PC-3 (cell line): ENCODE measurements around the gene ETV3. TPM values are rescaled to one million over a fixed set of nuclear protein-coding genes. Genes with fewer than 3 reads are reported as not detected.
"Not testable (repeated sequence)": the region's sequence is repeated elsewhere in the genome, so short reads cannot be mapped to it uniquely, and the experiment has no call there.

ENCODE experiments used
- ATAC-seq: fragments of 200-7000 bp; cut with Tn5 transposase; 2 replicates; pipeline ENCODE4 v1.9.1; 2020; ENCODE audit warnings: mild to moderate bottlenecking, moderate library complexity
- BruUV-seq: library from RNA; stranded (reverse); fragments of 400-500 nt; replicated peaks from 2 replicates; lab custom pipeline; 2021; lab: Mats Ljungman, UMichigan
- CTCF ChIA-PET: fragments of 300-600 bp; sonication (Branson Sonifier 250); formaldehyde crosslinking; loops from one replicate; lab custom pipeline; 2022; ENCODE audit warnings: antibody characterized with exemption; lab: Charles Lee
- POLR2A ChIA-PET: fragments of 300-600 bp; sonication (Branson Sonifier 250); formaldehyde crosslinking; loops from one replicate; lab custom pipeline; 2022; ENCODE audit warnings: antibody characterized with exemption; ENCODE audit not compliant: unreplicated experiment; lab: Charles Lee
- DNase-seq: peaks from one replicate; pipeline ENCODE4 v3.0.0-alpha.2; 2015
- H2AFZ ChIP-seq: fragments of 300-600 bp; sonication (generic); 2 replicates; pipeline ENCODE4 v1.6.0; 2016; ENCODE audit warnings: antibody characterized with exemption, low read length
- H3F3A ChIP-seq: fragments of 300-600 bp; sonication (generic); one replicate; pipeline ENCODE4 v1.6.0; 2017; ENCODE audit warnings: antibody characterized with exemption, low read length, control low read depth, mild to moderate bottlenecking; ENCODE audit not compliant: unreplicated experiment
- H3K27ac ChIP-seq: fragments of 300-600 bp; sonication (generic); 2 replicates; pipeline ENCODE4 v1.5.1; 2016; ENCODE audit warnings: mild to moderate bottlenecking, low read length
- H3K27me3 ChIP-seq: fragments of 300-600 bp; sonication (generic); 2 replicates; pipeline ENCODE4 v1.6.1; 2016; ENCODE audit warnings: low read length, mixed read lengths
- H3K36me3 ChIP-seq: fragments of 300-600 bp; sonication (generic); 2 replicates; pipeline ENCODE4 v1.6.1; 2016; ENCODE audit warnings: low read depth, mixed run types, low read length, mixed read lengths
- H3K4me1 ChIP-seq: fragments of 300-600 bp; sonication (generic); 2 replicates; pipeline ENCODE4 v1.5.1; 2016; ENCODE audit warnings: low read length; ENCODE audit not compliant: insufficient read depth
- H3K4me2 ChIP-seq: fragments of 300-600 bp; sonication (generic); 2 replicates; pipeline ENCODE4 v1.6.0; 2016; ENCODE audit warnings: low read length
- H3K4me3 ChIP-seq: fragments of 300-600 bp; sonication (generic); 2 replicates; pipeline ENCODE4 v1.5.1; 2016; ENCODE audit warnings: mild to moderate bottlenecking, low read length, mixed read lengths
- H3K79me2 ChIP-seq: fragments of 300-600 bp; sonication (generic); 2 replicates; pipeline ENCODE4 v1.6.1; 2017; ENCODE audit warnings: low read length, mixed read lengths
- H3K9ac ChIP-seq: fragments of 300-600 bp; sonication (generic); 2 replicates; pipeline ENCODE4 v1.6.0; 2016; ENCODE audit warnings: mild to moderate bottlenecking, low read length
- H3K9me2 ChIP-seq: fragments of 300-600 bp; sonication (generic); replicated peaks from 2 replicates; pipeline ENCODE4 v1.6.1; 2016; ENCODE audit warnings: mixed run types, low read length, mixed read lengths
- H3K9me3 ChIP-seq: fragments of 300-600 bp; sonication (generic); 2 replicates; pipeline ENCODE4 v1.6.1; 2016; ENCODE audit warnings: low read length, mixed read lengths
- H4K20me1 ChIP-seq: fragments of 300-600 bp; sonication (generic); 2 replicates; pipeline ENCODE4 v1.6.1; 2016; ENCODE audit warnings: low read length, mixed read lengths
- CTCF ChIP-seq: fragments of 300-600 bp; sonication (generic); conservative IDR thresholded peaks from 2 replicates; pipeline ENCODE4 v1.5.1; 2017; ENCODE audit warnings: antibody characterized with exemption, low read depth, mild to moderate bottlenecking, low read length
- EZH2 ChIP-seq: fragments of 300-600 bp; sonication (generic); IDR thresholded peaks from one replicate; pipeline ENCODE4 v1.6.1; 2017; ENCODE audit warnings: antibody characterized with exemption, mild to moderate bottlenecking, low read length; ENCODE audit not compliant: unreplicated experiment
- EZH2phosphoT487 ChIP-seq: fragments of 300-600 bp; sonication (generic); IDR thresholded peaks from 2 replicates; pipeline ENCODE4 v1.6.1; 2018; ENCODE audit warnings: mild to moderate bottlenecking, antibody characterized with exemption, low read length, borderline replicate concordance
- intact Hi-C: fragments of 100-400 bp; cut with micrococcal nuclease; formaldehyde crosslinking; loops from 2 replicates; pipeline ENCODE4 v1.9.0; 2023
- total RNA-seq: library from RNA; depleted of rRNA; stranded (reverse); fragments of >200 nt; gene quantifications from 2 replicates; pipeline ENCODE4 v1.2.3, GENCODE V29; 2014

The ETV3 gene
- total RNA-seq, 1 experiment from 2014 or later, result 12.2 TPM

GRCh38 chr1:157101149-157101548, 37.0 kb downstream of the ETV3 start:
- no peak for ATAC-seq
- no peaks in the 10 kb centered on the region for H3K9me2 ChIP-seq
- no peaks in the 10 kb centered on the region for H3K79me2 ChIP-seq
- intact Hi-C loops, result no loop called here
- peaks cover 13% of the 10 kb centered on the region for H3K4me1 ChIP-seq
- H3K9me3 ChIP-seq, result no peaks in the 10 kb centered on the region
- no peaks in the 10 kb centered on the region for H3F3A ChIP-seq
- TF ChIP-seq EZH2phosphoT487 (no peak), EZH2 (no peak), CTCF (no peak)
- H3K27ac ChIP-seq, result no peak overlapping the region
- no peak overlapping the region for H3K9ac ChIP-seq
- no TSS peak for BruUV-seq
- H4K20me1 ChIP-seq, result no peaks in the 10 kb centered on the region
- no peaks in the 10 kb centered on the region for H3K36me3 ChIP-seq
- CTCF ChIA-PET, result no interaction called here
- POLR2A ChIA-PET, result no interaction called here
- no peak overlapping the region for H2AFZ ChIP-seq
- DNase-seq, result no peak
- no peaks in the 10 kb centered on the region for H3K27me3 ChIP-seq
- no peak overlapping the region for H3K4me3 ChIP-seq
- no peak overlapping the region for H3K4me2 ChIP-seq

DNA sequence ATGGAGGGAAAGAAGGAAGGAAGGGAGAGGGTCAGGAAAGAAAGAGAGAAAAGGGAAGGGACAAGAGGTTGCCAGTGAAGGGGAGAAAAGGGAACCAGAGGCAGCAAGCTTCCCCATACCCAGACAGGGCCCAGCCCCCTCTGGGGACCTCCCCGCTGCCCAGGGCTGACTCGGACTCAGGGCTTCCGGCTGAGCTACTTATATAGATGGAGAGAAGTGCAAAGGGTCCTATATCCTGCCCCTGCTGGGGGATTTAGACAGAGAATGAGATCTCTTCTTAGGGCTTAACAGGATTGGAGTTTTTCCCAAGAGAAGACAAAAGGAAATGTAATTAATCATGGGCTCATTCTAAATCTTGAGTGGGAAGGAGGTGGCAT, 38.6 kb downstream of the ETV3 start, which contains the start of gene ETV3L:
Gene ETV3L, minus strand, starts transcription at position 176 of the 377 bp plus-strand sequence. CDS start 285 bp downstream, outside the sequence.
- no peaks in the 10 kb centered on the region for H3K27me3 ChIP-seq
- intact Hi-C loops, result no loop called here
- no peaks in the 10 kb centered on the region for H3K9me2 ChIP-seq
- no peaks in the 10 kb centered on the region for H4K20me1 ChIP-seq
- ATAC-seq, result no peak
- H2AFZ ChIP-seq, result no peak within 1 kb of the TSS
- ChIA-PET CTCF (no interaction called here), POLR2A (no interaction called here)
- H3K9me3 ChIP-seq, result no peaks in the 10 kb centered on the region
- no peaks in the 10 kb centered on the region for H3K79me2 ChIP-seq
- H3K27ac ChIP-seq, result no peak within 1 kb of the TSS
- H3K4me2 ChIP-seq, result no peak within 1 kb of the TSS
- no peaks in the 10 kb centered on the region for H3K36me3 ChIP-seq
- no TSS peak for BruUV-seq
- TF ChIP-seq EZH2 (no peak), EZH2phosphoT487 (no peak), CTCF (no peak)
- H3K4me3 ChIP-seq, result no peak within 1 kb of the TSS
- no peaks in the 10 kb centered on the region for H3F3A ChIP-seq
- DNase-seq, result no peak
- H3K4me1 ChIP-seq, result peaks cover 6% of the 10 kb centered on the region
- no peak within 1 kb of the TSS for H3K9ac ChIP-seq

- H3K36me3 ChIP-seq, H3K9me3 ChIP-seq, H3K27me3 ChIP-seq, H3K4me1 ChIP-seq, H3K27ac ChIP-seq, H3K79me2 ChIP-seq, ATAC-seq, H4K20me1 ChIP-seq, H2AFZ ChIP-seq, BruUV-seq, CTCF ChIA-PET, intact Hi-C loops, H3F3A ChIP-seq, POLR2A ChIA-PET, H3K4me2 ChIP-seq, H3K9me2 ChIP-seq, DNase-seq, H3K9ac ChIP-seq, H3K4me3 ChIP-seq: not testable (repeated sequence)
Measured at GRCh38 chr1:157098987-157099632, 39.1 kb downstream of the ETV3 start.
